ENCODE results near the gene R3HDM4. TPM values are rescaled to one million over a fixed set of nuclear protein-coding genes. Genes with fewer than 3 reads are reported as not detected.
A peak's percentile ranks its signal among the peaks of the same experiment; 100 is the strongest.
"Not testable (repeated sequence)": the region's sequence is repeated elsewhere in the genome, so short reads cannot be mapped to it uniquely, and the experiment has no call there.

Gene R3HDM4
- total RNA-seq, 4 donors from 2014 or later: 5.3 to 38.2 (median 21.2) TPM

- intact Hi-C loops (cut with DNase I; ENCODE audit: low total_unique reads): no loop called here
Measured at GRCh38 chr19:853014-853585, 59.9 kb downstream of the R3HDM4 start.

GRCh38 chr19:852136-853013 is 60.6 kb downstream of the R3HDM4 start, which contains the start of gene ELANE:
TSS of gene ELANE (plus strand) at chr19:852303. CDS start at chr19:852329, 26 bp downstream.
- Histone ChIP-seq H3K4me3 (no peak within 1 kb of the TSS), H3K36me3 (no peaks in the 10 kb centered on the region), H3K9me3 (no peaks in the 10 kb centered on the region), H3K27me3 (peaks cover 9 to 18% of the 10 kb centered on the region in 2 donors), H3K27ac (peak within 1 kb of the TSS; percentile 70 to 75), H3K4me1 (peaks cover 3% of the 10 kb centered on the region in 2 donors)
- no peak for DNase-seq
- TF ChIP-seq POLR2A (IDR thresholded peaks at IDR 0.05): no peak
- TF ChIP-seq CTCF (IDR thresholded peaks at IDR 0.05): no peak
- intact Hi-C loops (cut with DNase I; ENCODE audit: low total_unique reads): no loop called here

More at GRCh38 chr19:853014-853585, 59.9 kb downstream of the R3HDM4 start:
- DNase-seq: no peak
- Histone ChIP-seq H3K36me3 (no peaks in the 10 kb centered on the region), H3K9me3 (no peaks in the 10 kb centered on the region), H3K4me3 (no peak overlapping the region), H3K27ac (no peak overlapping the region), H3K27me3 (peaks cover 9 to 18% of the 10 kb centered on the region in 2 donors), H3K4me1 (peaks cover 3% of the 10 kb centered on the region in 2 donors)
- TF ChIP-seq CTCF (IDR thresholded peaks at IDR 0.05): no peak
- TF ChIP-seq POLR2A (IDR thresholded peaks at IDR 0.05): no peak

- H3K27ac ChIP-seq: peak overlapping the region; percentile 70 to 75
- H3K4me1 ChIP-seq: peaks cover 3% of the 10 kb centered on the region in 2 donors
- H3K4me3 ChIP-seq: no peak overlapping the region
- DNase-seq: no peak
- no peaks in the 10 kb centered on the region for H3K36me3 ChIP-seq
- intact Hi-C loops (cut with DNase I; ENCODE audit: low total_unique reads): no loop called here
- H3K9me3 ChIP-seq: no peaks in the 10 kb centered on the region
- H3K27me3 ChIP-seq: peaks cover 9 to 22% of the 10 kb centered on the region in 2 donors
- no peak for TF ChIP-seq POLR2A (IDR thresholded peaks at IDR 0.05)
- TF ChIP-seq CTCF (IDR thresholded peaks at IDR 0.05): no peak
Measured at GRCh38 chr19:850979-851335, 62.1 kb downstream of the R3HDM4 start.

- Histone ChIP-seq H3K27me3 (peaks cover 9 to 21% of the 10 kb centered on the region in 2 donors), H3K36me3 (no peaks in the 10 kb centered on the region), H3K27ac (peak overlapping the region; percentile 70 to 75), H3K4me1 (peaks cover 3% of the 10 kb centered on the region in 2 donors), H3K9me3 (no peaks in the 10 kb centered on the region), H3K4me3 (no peak overlapping the region)
- intact Hi-C loops (cut with DNase I; ENCODE audit: low total_unique reads): no loop called here
- no peak for TF ChIP-seq POLR2A (IDR thresholded peaks at IDR 0.05)
- TF ChIP-seq CTCF (IDR thresholded peaks at IDR 0.05): no peak
- DNase-seq: peak; percentile 88 to 94
Measured at GRCh38 chr19:850221-850978, 62.6 kb downstream of the R3HDM4 start.

- H3K36me3 ChIP-seq; H3K4me3 ChIP-seq; DNase-seq; H3K27ac ChIP-seq; H3K4me1 ChIP-seq; intact Hi-C loops (cut with DNase I; ENCODE audit: low total_unique reads); H3K9me3 ChIP-seq: not testable (repeated sequence)
- peaks cover 9 to 32% of the 10 kb centered on the region in 2 donors for H3K27me3 ChIP-seq
Measured at GRCh38 chr19:849195-849594, 63.8 kb downstream of the R3HDM4 start.
